A549 treated with RU486 at 1 μM for 4 hours (cell line): ENCODE measurements around the gene ZC3H18. TPM values are rescaled to one million over a fixed set of nuclear protein-coding genes. Genes with fewer than 3 reads are reported as not detected.

Experiments
- total RNA-seq: library from RNA; stranded (reverse); fragments of 200-300 nt; extraction: Qiagen RNA extraction; gene quantifications from 5 replicates; pipeline ENCODE4 v1.2.3, GENCODE V29; 2022; ENCODE audit warnings: low read depth

The ZC3H18 gene
- 44.9 to 55.9 TPM (median 51.7 TPM) in 5 replicates for total RNA-seq

DNA sequence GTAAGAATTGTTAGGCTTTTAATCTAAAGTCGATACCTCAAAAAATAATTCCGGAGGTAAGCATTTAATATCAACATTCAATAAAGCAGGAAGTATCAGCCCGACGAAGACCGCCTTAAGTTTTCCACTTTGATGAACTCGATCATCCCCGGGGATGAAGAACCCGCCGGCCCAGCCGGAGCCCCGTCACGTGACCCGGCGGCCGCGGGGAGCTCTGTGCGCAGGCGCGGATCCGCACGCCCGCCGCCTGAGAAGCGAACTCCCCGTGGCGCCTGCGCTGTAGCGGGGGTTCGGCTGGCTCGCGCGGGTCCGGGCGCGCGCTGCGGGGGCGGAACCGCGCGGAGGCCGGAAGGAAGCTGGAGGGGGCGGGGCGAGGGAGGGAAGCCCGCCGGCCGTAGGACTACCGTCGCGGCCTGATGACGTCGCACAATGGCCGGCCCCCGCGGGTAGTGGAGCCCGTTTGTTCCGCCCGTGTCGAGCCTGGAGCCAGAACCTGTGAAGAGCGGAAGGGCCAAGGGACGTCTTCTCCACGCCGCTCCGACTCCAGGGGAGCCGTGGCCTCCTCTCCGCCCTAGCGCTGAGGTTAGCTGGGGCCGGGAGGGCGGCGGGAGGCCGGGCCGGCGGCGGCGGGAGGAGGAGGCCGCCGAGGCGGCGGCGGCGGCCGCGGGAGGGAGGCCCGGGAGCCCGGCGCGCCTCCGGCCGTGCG, at the start of gene ZC3H18:
Gene ZC3H18 (plus strand): TSS at position 419 of the 706 bp plus-strand sequence. CDS start 6,721 bp downstream, outside the sequence.

DNA sequence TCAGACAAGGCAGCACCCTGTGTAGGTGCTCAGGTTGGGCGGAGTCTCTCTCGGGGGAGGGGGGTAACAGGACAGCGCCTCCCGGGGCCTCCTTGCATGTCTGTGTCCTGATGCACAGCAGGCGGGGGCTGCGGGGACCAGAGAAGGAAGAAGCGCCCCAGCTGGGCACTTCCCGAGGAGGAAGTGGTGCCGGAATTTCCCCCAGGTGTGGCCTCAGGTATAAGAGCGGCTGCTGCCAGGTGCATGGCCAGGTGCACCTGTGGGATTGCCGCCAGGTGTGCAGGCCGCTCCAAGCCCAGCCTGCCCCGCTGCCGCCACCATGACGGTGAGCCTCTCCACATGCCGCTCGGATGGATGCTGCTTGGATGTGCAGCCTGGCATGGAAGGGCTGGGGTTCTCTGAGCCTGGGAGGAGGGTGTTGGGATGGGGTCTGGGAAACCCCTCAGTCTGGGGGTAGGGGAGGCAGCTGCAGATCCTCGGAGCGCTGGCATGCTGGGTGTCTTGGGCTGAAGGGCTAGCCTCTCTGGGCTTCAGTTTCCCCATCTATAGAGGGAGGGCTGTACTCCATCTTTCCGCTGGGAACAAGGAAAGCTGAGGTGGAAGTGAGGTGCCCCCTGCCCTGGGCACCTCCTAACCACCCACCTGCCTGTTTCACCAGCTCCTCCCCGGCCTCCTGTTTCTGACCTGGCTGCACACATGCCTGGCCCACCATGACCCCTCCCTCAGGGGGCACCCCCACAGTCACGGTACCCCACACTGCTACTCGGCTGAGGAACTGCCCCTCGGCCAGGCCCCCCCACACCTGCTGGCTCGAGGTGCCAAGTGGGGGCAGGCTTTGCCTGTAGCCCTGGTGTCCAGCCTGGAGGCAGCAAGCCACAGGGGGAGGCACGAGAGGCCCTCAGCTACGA, 68.4 kb downstream of the ZC3H18 start, which contains the start of gene IL17C:
Gene IL17C (plus strand): TSS at position 250 of the 908 bp plus-strand sequence. CDS start 70 bp downstream, at position 320.

GRCh38 chr16:88650749-88651275, 80.6 kb downstream of the ZC3H18 start, which contains the start of gene CYBA:
Gene CYBA, minus strand, starts transcription at chr16:88651053. Its CDS starts 40 bp downstream, at chr16:88651013.

GRCh38 chr16:88662843-88663606, 92.8 kb downstream of the ZC3H18 start, which contains the start of gene MVD:
Gene MVD, minus strand, starts transcription at chr16:88663091. Its CDS starts 11 bp downstream, at chr16:88663080.

Other genes starting within 250 kb of the ZC3H18 start
- gene ZNF469, start 187.4 kb upstream of the ZC3H18 start, total RNA-seq, result 7.6 to 16.0 TPM (median 11.1 TPM) in 5 replicates
- 5.6 to 9.4 TPM (median 8.7 TPM) in 5 replicates for gene ZFPM1, start 117.1 kb upstream of the ZC3H18 start, total RNA-seq
- gene IL17C, start 68.2 kb downstream of the ZC3H18 start, total RNA-seq, result not detected in 5 replicates
- gene CYBA, start 80.7 kb downstream of the ZC3H18 start, total RNA-seq, result 204 to 316 TPM (median 278 TPM) in 5 replicates
- gene MVD, start 92.7 kb downstream of the ZC3H18 start, total RNA-seq, result 19.8 to 25.9 TPM (median 20.2 TPM) in 5 replicates
- 0.11 to 0.22 TPM in 2 of 5 replicates, not detected in the others for gene SNAI3, start 116.1 kb downstream of the ZC3H18 start, total RNA-seq
- 11.2 to 21.8 TPM (median 17.7 TPM) in 5 replicates for gene RNF166, start 136.0 kb downstream of the ZC3H18 start, total RNA-seq
- 20.7 to 35.0 TPM (median 32.5 TPM) in 5 replicates for gene CTU2, start 136.1 kb downstream of the ZC3H18 start, total RNA-seq
- 90.3 to 153 TPM (median 131 TPM) in 5 replicates for gene PIEZO1, start 214.8 kb downstream of the ZC3H18 start, total RNA-seq
- 20.7 to 35.5 TPM (median 32.4 TPM) in 5 replicates for gene CDT1, start 233.4 kb downstream of the ZC3H18 start, total RNA-seq
- 284 to 410 TPM (median 397 TPM) in 5 replicates for gene APRT, start 241.5 kb downstream of the ZC3H18 start, total RNA-seq